BLaER1 treated with 17β-estradiol and CSF1 and Interleukin-3, amounts not matched to agents 10 nM and 100 nM (cell line): ENCODE measurements around the gene ACOT4.
"Not testable (repeated sequence)": the region's sequence is repeated elsewhere in the genome, so short reads cannot be mapped to it uniquely, and the experiment has no call there.

Experiments
- H3K27ac ChIP-seq, 11 experiments: shearing (Covaris generic); formaldehyde crosslinking; 2 replicates each; pipeline ENCODE4 v1.8.1; 2022
- H3K27me3 ChIP-seq, 11 experiments: shearing (Covaris generic); formaldehyde crosslinking; 2 replicates each; pipeline ENCODE4 v1.8.1; 2022
- H3K36me3 ChIP-seq, 11 experiments: shearing (Covaris generic); formaldehyde crosslinking; 2 replicates each; pipeline ENCODE4 v1.8.1; 2022
- H3K4me1 ChIP-seq, 10 experiments: shearing (Covaris generic); formaldehyde crosslinking; 2 replicates each; pipeline ENCODE4 v1.8.1; 2022
- H3K4me2 ChIP-seq, 11 experiments: shearing (Covaris generic); formaldehyde crosslinking; 2 replicates each; pipeline ENCODE4 v1.8.1; 2022
- H3K4me3 ChIP-seq, 10 experiments: shearing (Covaris generic); formaldehyde crosslinking; 2 replicates each; pipeline ENCODE4 v1.8.1; 2022
- H3K9ac ChIP-seq, 11 experiments: shearing (Covaris generic); formaldehyde crosslinking; 2 replicates each; pipeline ENCODE4 v1.8.1; 2022
- H3K9me3 ChIP-seq, 11 experiments: shearing (Covaris generic); formaldehyde crosslinking; replicated peaks in 1 of 11; 2 replicates each; pipeline ENCODE4 v1.8.1; 2022
- H4K20me1 ChIP-seq, 11 experiments: shearing (Covaris generic); formaldehyde crosslinking; 2 replicates each; pipeline ENCODE4 v1.8.1; 2022
- Cebpa-rat ChIP-seq, 11 experiments: shearing (Covaris generic); IDR thresholded peaks; 2 replicates each; pipeline ENCODE4 v1.8.1; 2022

ACOT4 gene, protein sequence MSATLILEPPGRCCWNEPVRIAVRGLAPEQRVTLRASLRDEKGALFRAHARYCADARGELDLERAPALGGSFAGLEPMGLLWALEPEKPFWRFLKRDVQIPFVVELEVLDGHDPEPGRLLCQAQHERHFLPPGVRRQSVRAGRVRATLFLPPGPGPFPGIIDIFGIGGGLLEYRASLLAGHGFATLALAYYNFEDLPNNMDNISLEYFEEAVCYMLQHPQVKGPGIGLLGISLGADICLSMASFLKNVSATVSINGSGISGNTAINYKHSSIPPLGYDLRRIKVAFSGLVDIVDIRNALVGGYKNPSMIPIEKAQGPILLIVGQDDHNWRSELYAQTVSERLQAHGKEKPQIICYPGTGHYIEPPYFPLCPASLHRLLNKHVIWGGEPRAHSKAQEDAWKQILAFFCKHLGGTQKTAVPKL

DNA sequence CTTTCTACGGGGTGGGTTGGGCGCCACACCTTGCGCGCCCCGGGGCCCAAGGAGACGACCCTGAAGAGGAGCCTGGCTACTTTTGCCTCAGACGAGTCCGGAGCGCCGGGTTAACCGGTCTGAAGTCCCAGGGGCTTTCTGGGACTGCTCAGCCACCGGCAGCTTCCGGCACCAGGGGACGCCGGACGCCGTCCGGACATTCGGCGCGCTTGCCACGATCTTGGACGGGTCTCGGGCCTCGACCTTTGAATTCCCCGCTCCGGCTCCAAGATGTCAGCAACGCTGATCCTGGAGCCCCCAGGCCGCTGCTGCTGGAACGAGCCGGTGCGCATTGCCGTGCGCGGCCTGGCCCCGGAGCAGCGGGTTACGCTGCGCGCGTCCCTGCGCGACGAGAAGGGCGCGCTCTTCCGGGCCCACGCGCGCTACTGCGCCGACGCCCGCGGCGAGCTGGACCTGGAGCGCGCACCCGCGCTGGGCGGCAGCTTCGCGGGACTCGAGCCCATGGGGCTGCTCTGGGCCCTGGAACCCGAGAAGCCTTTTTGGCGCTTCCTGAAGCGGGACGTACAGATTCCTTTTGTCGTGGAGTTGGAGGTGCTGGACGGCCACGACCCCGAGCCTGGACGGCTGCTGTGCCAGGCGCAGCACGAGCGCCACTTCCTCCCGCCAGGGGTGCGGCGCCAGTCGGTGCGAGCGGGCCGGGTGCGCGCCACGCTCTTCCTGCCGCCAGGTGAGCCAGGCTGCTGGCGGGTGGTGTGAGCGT lies at the start of gene ACOT4:
Gene ACOT4, plus strand, starts transcription at position 184 of the 760 bp plus-strand sequence. Its CDS starts 87 bp downstream, at position 271.
- peaks cover 14 to 28% (median 21%) of the 10 kb centered on the region in 11 experiments for H3K27me3 ChIP-seq
- H3K9me3 ChIP-seq, result peaks cover 22 to 32% (median 29%) of the 10 kb centered on the region in 11 experiments
- H4K20me1 ChIP-seq, result no peaks in the 10 kb centered on the region
- no peak for TF ChIP-seq Cebpa-rat (IDR thresholded peaks at IDR 0.05)
- peaks cover 0 to 5% (median 0%) of the 10 kb centered on the region in 11 experiments; a peak in 1 of 22 replicates for H3K36me3 ChIP-seq
- no peak within 1 kb of the TSS for H3K27ac ChIP-seq
- H3K4me2 ChIP-seq, result peak within 1 kb of the TSS in 5 of 11 experiments; percentile 2 to 42 (median 19); a peak in 5 of 22 replicates
- H3K9ac ChIP-seq, result no peak within 1 kb of the TSS
- peak within 1 kb of the TSS in 3 of 10 experiments; percentile 14 to 51 (median 23); a peak in 4 of 20 replicates for H3K4me3 ChIP-seq
- H3K4me1 ChIP-seq, result no peaks in the 10 kb centered on the region

DNA sequence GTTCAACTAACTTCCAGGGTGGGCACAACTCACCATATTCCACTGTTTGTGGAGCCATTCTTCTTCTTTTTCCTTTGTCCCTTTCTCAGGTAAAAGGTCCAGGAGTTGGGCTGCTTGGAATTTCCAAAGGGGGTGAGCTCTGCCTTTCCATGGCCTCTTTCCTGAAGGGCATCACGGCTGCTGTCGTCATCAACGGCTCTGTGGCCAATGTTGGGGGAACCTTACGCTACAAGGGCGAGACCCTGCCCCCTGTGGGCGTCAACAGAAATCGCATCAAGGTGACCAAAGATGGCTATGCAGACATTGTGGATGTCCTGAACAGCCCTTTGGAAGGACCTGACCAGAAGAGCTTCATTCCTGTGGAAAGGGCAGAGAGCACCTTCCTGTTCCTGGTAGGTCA lies 48.7 kb upstream of the ACOT4 start:
- not testable (repeated sequence) for H4K20me1 ChIP-seq, H3K27ac ChIP-seq, H3K4me2 ChIP-seq, H3K4me1 ChIP-seq, H3K27me3 ChIP-seq, H3K9ac ChIP-seq, H3K9me3 ChIP-seq, H3K4me3 ChIP-seq, H3K36me3 ChIP-seq

DNA sequence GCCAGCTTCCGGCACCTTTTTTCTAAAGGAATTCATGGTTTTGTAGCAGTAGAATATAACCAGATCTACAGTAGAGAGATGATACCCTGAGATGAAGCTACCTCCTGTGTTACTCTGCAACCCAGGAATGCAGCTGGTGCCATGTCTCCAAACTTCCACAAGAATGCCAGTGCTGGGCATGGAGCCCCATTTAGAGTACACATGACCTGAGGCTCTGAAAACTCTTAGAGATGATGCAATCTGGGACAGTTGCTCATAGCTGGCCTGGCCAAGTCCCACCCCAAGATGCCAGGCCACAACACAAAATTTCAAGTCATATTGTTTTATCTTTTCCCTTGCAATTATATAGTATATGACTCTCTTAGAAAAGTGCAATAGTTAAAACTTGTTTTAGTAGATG lies 46.3 kb upstream of the ACOT4 start:
- not testable (repeated sequence) for H3K9me3 ChIP-seq, H3K9ac ChIP-seq, H3K27me3 ChIP-seq, H3K4me3 ChIP-seq, H4K20me1 ChIP-seq, H3K4me2 ChIP-seq, H3K4me1 ChIP-seq, H3K27ac ChIP-seq, H3K36me3 ChIP-seq

DNA sequence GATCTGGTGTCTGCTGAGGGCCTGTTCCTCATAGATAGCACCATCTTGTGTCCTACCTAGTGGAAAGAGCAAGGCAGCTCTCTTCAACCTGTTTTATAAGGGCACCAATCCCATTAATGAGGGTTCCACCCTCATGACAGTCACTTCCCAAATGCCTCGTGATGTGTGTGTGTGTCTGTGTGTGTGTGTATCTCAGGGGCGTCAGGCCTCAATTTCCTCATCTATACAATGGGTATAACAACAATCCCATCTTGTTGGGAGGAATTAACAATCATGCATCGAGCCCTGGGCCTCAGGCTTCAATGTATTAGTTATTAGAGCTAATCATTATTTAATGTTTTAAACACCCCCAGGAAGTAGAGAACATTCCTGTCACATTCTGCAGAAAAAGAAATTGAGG lies 42.6 kb upstream of the ACOT4 start:
- not testable (repeated sequence) for H3K27me3 ChIP-seq, H3K36me3 ChIP-seq, H3K9ac ChIP-seq, H3K27ac ChIP-seq, H3K9me3 ChIP-seq, H3K4me3 ChIP-seq, H3K4me1 ChIP-seq, H4K20me1 ChIP-seq, H3K4me2 ChIP-seq

DNA sequence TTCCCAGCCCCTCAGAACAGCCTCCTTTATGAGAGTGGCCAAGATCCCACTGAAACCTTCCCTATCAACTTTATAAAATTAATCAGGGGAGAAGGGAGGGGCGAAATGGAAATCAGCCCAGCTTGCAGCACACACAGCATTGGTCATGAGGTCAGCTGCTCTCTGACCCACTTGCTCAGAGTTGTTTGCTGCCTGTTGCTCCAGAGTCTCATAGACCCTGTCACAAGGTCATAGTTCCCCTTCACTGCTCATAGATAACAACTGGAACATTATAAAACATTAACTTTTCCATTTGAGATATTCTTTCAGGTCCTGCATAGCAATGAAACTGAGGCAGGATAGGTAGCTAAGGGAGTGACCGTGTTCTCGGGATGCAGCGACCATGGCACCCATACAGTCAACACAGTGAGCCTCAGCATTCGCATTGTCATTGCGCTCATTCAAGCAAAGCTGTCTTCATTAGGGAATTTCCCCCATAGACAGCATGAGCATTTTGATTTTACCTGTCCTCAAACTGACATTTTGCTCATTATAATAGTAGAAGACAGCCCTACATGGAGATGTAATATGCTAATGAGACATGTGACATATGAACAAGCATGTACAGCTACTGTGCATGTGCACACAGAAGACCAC lies 41.7 kb upstream of the ACOT4 start:
- H3K9me3 ChIP-seq, H3K27ac ChIP-seq, H3K9ac ChIP-seq, H4K20me1 ChIP-seq, H3K4me2 ChIP-seq, H3K4me3 ChIP-seq, H3K4me1 ChIP-seq, H3K36me3 ChIP-seq, H3K27me3 ChIP-seq: not testable (repeated sequence)

DNA sequence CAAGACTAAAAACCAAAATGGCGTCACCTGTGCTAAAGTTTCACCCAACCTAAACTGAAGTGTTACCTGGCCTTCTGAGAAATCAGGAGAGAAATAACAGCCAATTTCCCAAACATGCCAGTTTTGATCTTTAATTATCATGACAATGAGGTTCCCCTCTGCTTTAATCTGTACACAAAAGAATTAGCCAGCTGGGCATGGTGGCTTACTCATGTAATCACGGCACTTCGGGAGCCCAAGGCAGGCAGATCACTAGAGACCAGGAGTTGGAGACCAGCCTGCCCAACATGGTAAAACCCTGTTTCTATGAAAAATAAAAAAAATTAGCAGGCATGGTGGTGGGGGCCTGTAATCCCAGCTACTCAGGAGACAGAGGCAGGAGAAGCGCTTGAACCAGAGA lies 37.8 kb upstream of the ACOT4 start:
- no peak overlapping the region for H3K9ac ChIP-seq
- H3K4me3 ChIP-seq, result no peak overlapping the region
- H3K27me3 ChIP-seq, result no peaks in the 10 kb centered on the region
- H4K20me1 ChIP-seq, result no peaks in the 10 kb centered on the region
- H3K4me1 ChIP-seq, result no peaks in the 10 kb centered on the region
- H3K4me2 ChIP-seq, result no peak overlapping the region
- no peak overlapping the region for H3K27ac ChIP-seq
- TF ChIP-seq Cebpa-rat (IDR thresholded peaks at IDR 0.05), result no peak
- no peaks in the 10 kb centered on the region for H3K9me3 ChIP-seq
- no peaks in the 10 kb centered on the region for H3K36me3 ChIP-seq

DNA sequence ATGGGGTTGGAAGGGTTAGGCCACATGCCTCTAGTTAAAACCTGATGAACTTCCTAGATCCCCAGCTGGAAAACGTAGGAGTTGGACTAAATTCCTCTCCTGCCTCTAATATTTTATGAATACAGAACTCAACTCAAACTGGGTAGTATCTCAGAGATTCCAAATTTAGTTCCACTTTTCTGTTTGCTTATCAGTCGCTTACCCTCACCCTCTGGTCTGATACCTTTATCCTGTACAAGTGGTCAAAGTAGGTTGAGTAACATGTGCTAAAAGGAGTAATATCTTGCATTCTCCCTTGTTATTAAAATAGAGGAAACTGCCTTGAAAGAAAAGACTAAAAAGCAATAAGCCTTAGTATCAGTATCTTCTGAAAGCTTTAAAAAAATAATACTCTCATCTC lies 34.5 kb upstream of the ACOT4 start:
- H3K9ac ChIP-seq, H3K27ac ChIP-seq: not testable (repeated sequence)

DNA sequence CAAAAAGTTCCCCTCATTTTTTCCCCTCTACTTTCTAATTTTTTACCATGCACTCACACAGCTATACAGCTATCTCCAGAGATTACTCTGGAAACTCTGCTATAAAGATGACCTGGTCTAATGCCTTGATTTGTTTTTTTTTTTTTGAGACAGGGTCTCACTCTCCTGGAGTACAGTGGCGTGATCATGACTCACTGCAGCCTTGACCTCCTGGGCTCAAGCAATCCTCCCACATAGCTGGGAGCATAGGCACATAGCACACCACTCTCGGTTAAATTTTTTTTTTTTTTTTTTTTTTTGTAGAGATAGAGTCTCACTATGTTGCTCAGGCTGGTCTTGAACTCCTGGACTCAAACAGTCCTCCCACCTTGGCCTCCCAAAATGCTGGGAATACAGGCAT lies 33.4 kb upstream of the ACOT4 start:
- not testable (repeated sequence) for H3K27ac ChIP-seq, H3K36me3 ChIP-seq, H3K4me1 ChIP-seq, H3K4me2 ChIP-seq, H3K9ac ChIP-seq, H4K20me1 ChIP-seq, H3K27me3 ChIP-seq, H3K4me3 ChIP-seq
- peaks cover 20 to 23% (median 22%) of the 10 kb centered on the region in 11 experiments for H3K9me3 ChIP-seq

More for the DNA sequence above, 34.5 kb upstream of the ACOT4 start:
- H3K4me3 ChIP-seq, H3K4me2 ChIP-seq, H3K4me1 ChIP-seq, H3K27me3 ChIP-seq, H3K36me3 ChIP-seq, H4K20me1 ChIP-seq: not testable (repeated sequence)
- peaks cover 10 to 13% (median 12%) of the 10 kb centered on the region in 11 experiments for H3K9me3 ChIP-seq

DNA sequence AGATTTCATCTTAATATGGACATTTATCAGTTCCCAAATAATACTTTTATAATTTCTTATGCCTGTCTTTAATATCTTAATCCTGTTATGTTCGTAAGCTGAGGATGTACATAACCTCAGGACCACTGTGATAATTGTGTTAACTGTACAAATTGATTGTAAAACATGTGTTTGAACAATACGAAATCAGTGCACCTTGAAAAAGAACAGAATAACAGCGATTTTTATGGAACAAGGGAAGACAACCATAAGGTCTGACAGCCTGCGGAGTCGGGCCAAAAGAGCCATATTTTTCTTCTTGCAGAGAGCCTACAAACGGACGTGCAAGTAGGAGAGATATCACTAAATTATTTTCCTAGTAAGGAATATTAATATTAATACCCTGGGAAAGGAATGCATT lies 29.4 kb upstream of the ACOT4 start:
- H3K4me3 ChIP-seq, H4K20me1 ChIP-seq, H3K27me3 ChIP-seq, H3K4me1 ChIP-seq, H3K4me2 ChIP-seq, H3K27ac ChIP-seq, H3K36me3 ChIP-seq, H3K9ac ChIP-seq: not testable (repeated sequence)
- peaks cover 23 to 36% (median 30%) of the 10 kb centered on the region in 11 experiments for H3K9me3 ChIP-seq

DNA sequence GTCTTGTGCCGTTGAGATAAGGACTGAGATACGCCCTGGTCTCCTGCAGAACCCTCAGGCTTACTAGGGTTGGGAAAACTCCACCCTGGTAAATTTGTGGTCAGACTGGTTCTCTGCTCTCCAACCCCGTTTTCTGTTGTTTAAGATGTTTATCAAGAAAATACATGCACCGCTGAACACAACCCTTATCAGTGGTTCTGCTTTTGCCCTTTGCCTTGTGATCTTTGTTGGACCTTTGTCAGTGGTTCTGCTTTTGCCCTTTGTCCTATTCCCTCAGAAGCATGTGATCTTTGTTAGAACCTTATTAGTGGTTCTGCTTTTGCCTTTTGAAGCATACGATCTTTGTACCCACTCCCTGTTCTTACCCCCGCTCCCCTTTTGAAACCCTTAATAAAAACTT lies 29.0 kb upstream of the ACOT4 start:
- not testable (repeated sequence) for H3K36me3 ChIP-seq

DNA sequence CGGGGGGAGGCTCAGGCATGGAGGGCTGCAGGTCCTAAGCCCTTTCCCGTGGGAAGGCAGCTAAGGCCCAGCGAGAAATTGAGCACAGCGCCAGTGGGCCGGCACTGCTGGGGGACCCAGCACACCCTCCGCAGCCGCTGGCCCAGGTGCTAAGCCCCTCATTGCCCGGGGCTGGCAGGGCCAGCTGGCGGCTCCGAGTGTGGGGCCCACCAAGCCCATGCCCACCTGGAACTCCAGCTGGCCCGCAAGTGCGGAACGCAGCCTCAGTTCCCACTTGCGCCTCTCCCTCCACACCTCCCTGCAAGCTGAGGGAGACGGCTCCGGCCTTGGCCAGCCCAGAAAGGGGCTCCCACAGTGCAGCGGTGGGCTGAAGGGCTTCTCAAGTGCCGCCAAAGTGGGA lies 25.2 kb upstream of the ACOT4 start:
- H3K9ac ChIP-seq, H4K20me1 ChIP-seq, H3K36me3 ChIP-seq, H3K27ac ChIP-seq, H3K4me3 ChIP-seq, H3K4me2 ChIP-seq: not testable (repeated sequence)
- peaks cover 24 to 36% (median 33%) of the 10 kb centered on the region in 11 experiments for H3K27me3 ChIP-seq
- H3K4me1 ChIP-seq, result peaks cover 0 to 21% (median 9%) of the 10 kb centered on the region in 10 experiments; a peak in 15 of 20 replicates
- peaks cover 21 to 40% (median 30%) of the 10 kb centered on the region in 11 experiments for H3K9me3 ChIP-seq

More for the DNA sequence above, 29.0 kb upstream of the ACOT4 start:
- H3K4me1 ChIP-seq, H3K4me3 ChIP-seq, H3K9ac ChIP-seq, H3K27me3 ChIP-seq, H3K4me2 ChIP-seq, H4K20me1 ChIP-seq, H3K27ac ChIP-seq: not testable (repeated sequence)
- H3K9me3 ChIP-seq, result peaks cover 23 to 39% (median 31%) of the 10 kb centered on the region in 11 experiments

DNA sequence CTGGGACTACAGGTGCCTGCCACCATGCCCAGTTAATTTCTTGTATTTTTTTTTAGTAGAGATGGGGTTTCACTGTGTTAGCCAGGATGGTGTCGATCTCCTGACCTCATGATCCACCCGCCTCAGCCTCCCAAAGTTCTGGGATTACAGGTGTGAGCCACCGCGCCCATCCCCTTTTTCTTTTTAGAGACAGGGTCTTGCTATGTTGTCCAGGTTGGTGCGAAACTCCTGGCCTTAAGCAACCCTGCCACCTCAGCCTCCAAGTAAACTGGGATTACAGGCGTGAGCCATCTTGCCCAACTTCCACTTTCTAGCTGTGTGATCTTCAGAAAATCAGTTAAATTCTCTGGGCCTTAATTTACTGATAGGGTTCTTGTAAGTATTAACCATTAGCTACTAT lies 24.7 kb upstream of the ACOT4 start:
- H3K27ac ChIP-seq, H3K4me3 ChIP-seq, H4K20me1 ChIP-seq, H3K4me2 ChIP-seq, H3K9ac ChIP-seq, H3K36me3 ChIP-seq: not testable (repeated sequence)
- peaks cover 16 to 35% (median 25%) of the 10 kb centered on the region in 11 experiments for H3K9me3 ChIP-seq
- H3K27me3 ChIP-seq, result peaks cover 24 to 36% (median 33%) of the 10 kb centered on the region in 11 experiments
- H3K4me1 ChIP-seq, result peaks cover 0 to 21% (median 9%) of the 10 kb centered on the region in 10 experiments; a peak in 15 of 20 replicates
